Endothelial cell of umbilical vein (primary cell): Measurements from ENCODE around the gene CTIF. TPM values are rescaled to one million over a fixed set of nuclear protein-coding genes. Genes with fewer than 3 reads are reported as not detected.

Experiments
- BruUV-seq: library from RNA; stranded (reverse); fragments of 400-500 nt; replicated peaks from 2 replicates; lab custom pipeline; 2021; lab: Mats Ljungman, UMichigan
- CTCF ChIA-PET: fragments of 300-600, 350-600 bp; sonication (Branson Sonifier 250); formaldehyde crosslinking; loops from one replicate; lab custom pipeline; 2021; ENCODE audit warnings: antibody characterized with exemption, inconsistent platforms; lab: Charles Lee
- POLR2A ChIA-PET: fragments of 300-600, 350-600 bp; sonication (Branson Sonifier 250); formaldehyde crosslinking; loops from one replicate; lab custom pipeline; 2021; ENCODE audit warnings: antibody characterized with exemption, inconsistent platforms; lab: Charles Lee
- DNase-seq: peaks from one replicate; pipeline ENCODE4 v3.0.0-alpha.2; 2011; ENCODE audit warnings: low read depth, low spot score
- FAIRE-seq: peaks from 2 replicates; lab custom pipeline; 2011; peaks lifted over from hg19 to GRCh38; lab: Jason Lieb, UNC
- H2AFZ ChIP-seq: 2 replicates; pipeline ENCODE4 v1.6.0; 2012; ENCODE audit warnings: low read depth, low read length, control low read depth, inconsistent platforms
- H3K27ac ChIP-seq: 2 replicates; pipeline ENCODE4 v1.5.1; 2011; ENCODE audit warnings: low read depth, mild to moderate bottlenecking, control low read depth, low read length, moderate library complexity; ENCODE audit not compliant: insufficient read depth
- H3K27me3 ChIP-seq, 2 experiments: 2 replicates each; pipeline versions ENCODE4 v1.6.0 to v1.6.1; 2011; ENCODE audit warnings: low read length in 2 of 2, mixed read lengths in 1 of 2; ENCODE audit not compliant: control insufficient read depth in 2 of 2, insufficient read depth in 2 of 2
- H3K36me3 ChIP-seq, 2 experiments: 2 replicates in 1 of 2; 3 replicates in 1 of 2; pipeline ENCODE4 v1.5.1; 2011; ENCODE audit warnings: low read length in 2 of 2, mild to moderate bottlenecking in 1 of 2, moderate library complexity in 1 of 2; ENCODE audit not compliant: control insufficient read depth in 2 of 2, insufficient read depth in 2 of 2; ENCODE audit errors: extremely low read depth in 1 of 2
- H3K4me1 ChIP-seq: 3 replicates; pipeline ENCODE4 v1.5.1; 2011; ENCODE audit warnings: mild to moderate bottlenecking, low read length; ENCODE audit not compliant: control insufficient read depth, insufficient read depth; ENCODE audit errors: extremely low read depth
- H3K4me2 ChIP-seq: 2 replicates; pipeline ENCODE4 v1.6.1; 2011; ENCODE audit warnings: low read length, control low read depth, mixed read lengths; ENCODE audit not compliant: insufficient read depth
- H3K4me3 ChIP-seq, 3 experiments: fragments of 200-600 bp in 1 of 3; sonication (generic), shearing (Covaris generic) in 1 of 3; replicated peaks in 1 of 3; 2 replicates each; pipeline ENCODE4 v1.5.1; 2011 to 2016; ENCODE audit warnings: control low read depth in 3 of 3, low read length in 3 of 3, mild to moderate bottlenecking in 2 of 3, inconsistent platforms in 1 of 3, low read depth in 1 of 3, moderate library complexity in 1 of 3; ENCODE audit not compliant: insufficient read depth in 1 of 3
- H3K79me2 ChIP-seq: 2 replicates; pipeline ENCODE4 v1.6.0; 2012; ENCODE audit warnings: low read length, inconsistent platforms; ENCODE audit not compliant: control insufficient read depth, insufficient read depth
- H3K9ac ChIP-seq: replicated peaks from 2 replicates; pipeline ENCODE3; 2011; ENCODE audit warnings: low read length, control low read depth; ENCODE audit not compliant: insufficient read depth; ENCODE audit errors: extremely low read depth
- H3K9me1 ChIP-seq: replicated peaks from 3 replicates; pipeline ENCODE4 v1.6.0; 2011; ENCODE audit warnings: mild to moderate bottlenecking, low read length; ENCODE audit not compliant: control insufficient read depth, insufficient read depth; ENCODE audit errors: extremely low read depth
- H3K9me3 ChIP-seq: replicated peaks from 2 replicates; pipeline ENCODE4 v1.5.1; 2012; ENCODE audit warnings: low read length, inconsistent platforms; ENCODE audit not compliant: control insufficient read depth, insufficient read depth
- H4K20me1 ChIP-seq: replicated peaks from 2 replicates; pipeline ENCODE3; 2011; ENCODE audit warnings: mild to moderate bottlenecking, low read length; ENCODE audit not compliant: control insufficient read depth, insufficient read depth; ENCODE audit errors: extremely low read depth
- CTCF ChIP-seq, 2 donors: IDR thresholded peaks; 1 replicate in 1 of 2; 2 replicates in 1 of 2; pipeline ENCODE4 v1.5.1; 2011; ENCODE audit warnings: low read length in 2 of 2, mild to moderate bottlenecking in 2 of 2, moderate library complexity in 2 of 2, control low read depth in 1 of 2, inconsistent platforms in 1 of 2, low read depth in 1 of 2; ENCODE audit not compliant: insufficient read depth in 1 of 2; ENCODE audit errors: extremely low read depth in 1 of 2
- EZH2 ChIP-seq: IDR thresholded peaks from 2 replicates; pipeline ENCODE4 v1.6.1; 2012; ENCODE audit warnings: borderline replicate concordance, low read depth, mild to moderate bottlenecking, moderate library complexity, low read length, inconsistent platforms; ENCODE audit not compliant: severe bottlenecking
- FOS ChIP-seq: IDR thresholded peaks from 2 replicates; pipeline ENCODE4 v1.6.1; 2011; ENCODE audit warnings: mild to moderate bottlenecking, low read length, moderate library complexity, borderline replicate concordance; ENCODE audit not compliant: insufficient read depth
- GATA2 ChIP-seq: IDR thresholded peaks from 2 replicates; pipeline ENCODE4 v1.7.0; 2011; ENCODE audit warnings: low read depth, mild to moderate bottlenecking, moderate library complexity, mixed read lengths, low read length; ENCODE audit not compliant: insufficient read length, insufficient read depth
- JUN ChIP-seq: IDR thresholded peaks from 2 replicates; pipeline ENCODE4 v1.6.1; 2011; ENCODE audit warnings: borderline replicate concordance, low read depth; ENCODE audit not compliant: insufficient read length, insufficient read depth
- MAX ChIP-seq: IDR thresholded peaks from 2 replicates; pipeline ENCODE4 v1.6.1; 2011; ENCODE audit not compliant: insufficient read depth, insufficient read length
- MYC ChIP-seq: IDR thresholded peaks from one replicate; pipeline ENCODE4 v1.6.1; 2011; ENCODE audit warnings: mild to moderate bottlenecking, low read depth, low read length
- POLR2A ChIP-seq: IDR thresholded peaks from 2 replicates; pipeline ENCODE4 v1.6.1; 2012; ENCODE audit warnings: low read depth, mild to moderate bottlenecking, control low read depth, low read length
- POLR2AphosphoS5 ChIP-seq: IDR thresholded peaks from 2 replicates; pipeline ENCODE4 v1.6.1; 2012; ENCODE audit warnings: low read depth, mild to moderate bottlenecking, control low read depth, low read length, moderate library complexity; ENCODE audit not compliant: insufficient read depth
- dilution Hi-C: fragments of 300-500 bp; cut with MboI; formaldehyde crosslinking; loops from one replicate; pipeline ENCODE4 v1.15.0; 2019; ENCODE audit warnings: low sequenced_read_pairs; ENCODE audit not compliant: extremely low pct_ligation_motif_present
- intact Hi-C: fragments of 100-400 bp; cut with micrococcal nuclease; formaldehyde crosslinking; loops from one replicate; pipeline ENCODE4 v1.10.0; 2022
- polyA plus RNA-seq, 4 experiments: library from polyadenylated mRNA; depleted of rRNA in 3 of 4; stranded (reverse) in 3 of 4; unstranded in 1 of 4; fragments of >200 nt; gene quantifications; 2 replicates each; pipeline versions ENCODE4 v1.2.1 to v1.2.3, GENCODE V29; 2011 to 2012; ENCODE audit warnings: missing spikeins in 1 of 4
- total RNA-seq: library from RNA; stranded (reverse); gene quantifications from 2 replicates; pipeline ENCODE4 v1.2.3, GENCODE V29; 2021

The CTIF gene
- total and polyA plus RNA-seq, 2 donors (not counting 3 experiments of a cell fraction or from before 2014, with no cell fraction given) = 20.9 to 57.7 TPM

GRCh38 chr18:48846423-48846932, 307.6 kb downstream of the CTIF start:
- no peaks in the 10 kb centered on the region for H3K27me3 ChIP-seq
- POLR2A ChIA-PET = interaction anchor here (0.6 to 1.2 kb wide), 2 partner anchors 12 to 197 kb away, joined by 4 to 5 read pairs; no protein-coding TSS in a partner anchor
- FAIRE-seq = no peak
- no peaks in the 10 kb centered on the region for H3K9me3 ChIP-seq
- CTCF ChIA-PET = interaction anchor here (0.6 to 1.7 kb wide), 3 partner anchors 11 to 73 kb away, joined by 3 read pairs; no protein-coding TSS in a partner anchor
- dilution Hi-C loops = no loop called here
- no peak overlapping the region for H3K4me3 ChIP-seq
- intact Hi-C loops = no loop called here
- H3K9ac ChIP-seq = no peak overlapping the region
- H3K9me1 ChIP-seq = no peaks in the 10 kb centered on the region
- H3K4me2 ChIP-seq = no peak overlapping the region
- H4K20me1 ChIP-seq = no peaks in the 10 kb centered on the region
- no peak for TF ChIP-seq FOS
- TF ChIP-seq GATA2 = no peak
- TF ChIP-seq CTCF (IDR thresholded peaks at IDR 0.05; ENCODE audit: extremely low read depth in 1 of 2, insufficient read depth in 1 of 2, low read depth in 1 of 2, low read length in 2 of 2) = no peak
- no peak for TF ChIP-seq MAX
- no peak for TF ChIP-seq POLR2A
- TF ChIP-seq JUN = no peak
- no peak for TF ChIP-seq POLR2AphosphoS5
- TF ChIP-seq EZH2 = no peak
- no peak for TF ChIP-seq MYC
- H3K79me2 ChIP-seq = no peaks in the 10 kb centered on the region
- no peaks in the 10 kb centered on the region for H3K36me3 ChIP-seq
- no TSS peak for BruUV-seq
- H2AFZ ChIP-seq = no peak overlapping the region
- no peak overlapping the region for H3K27ac ChIP-seq
- peaks cover 76% of the 10 kb centered on the region for H3K4me1 ChIP-seq
- no peak for DNase-seq
